Lung microvascular endothelial cell (primary cell): ENCODE measurements around the gene TATDN3. TPM values are rescaled to one million over a fixed set of nuclear protein-coding genes. Genes with fewer than 3 reads are reported as not detected.
"Not testable (repeated sequence)": the region's sequence is repeated elsewhere in the genome, so short reads cannot be mapped to it uniquely, and the experiment has no call there.

ENCODE experiments used
- DNase-seq, 2 donors: peaks; one replicate each; pipeline versions ENCODE4 v3.0.0 to v3.0.0-alpha.2; 2010; ENCODE audit warnings: low read depth in 2 of 2
- total RNA-seq: library from RNA; depleted of rRNA; stranded (reverse); fragments of >200 nt; gene quantifications from 2 replicates; pipeline ENCODE4 v1.2.1, GENCODE V29; 2014

TATDN3 gene
- total RNA-seq, 1 donor from 2014 or later, result 8.3 TPM

DNA sequence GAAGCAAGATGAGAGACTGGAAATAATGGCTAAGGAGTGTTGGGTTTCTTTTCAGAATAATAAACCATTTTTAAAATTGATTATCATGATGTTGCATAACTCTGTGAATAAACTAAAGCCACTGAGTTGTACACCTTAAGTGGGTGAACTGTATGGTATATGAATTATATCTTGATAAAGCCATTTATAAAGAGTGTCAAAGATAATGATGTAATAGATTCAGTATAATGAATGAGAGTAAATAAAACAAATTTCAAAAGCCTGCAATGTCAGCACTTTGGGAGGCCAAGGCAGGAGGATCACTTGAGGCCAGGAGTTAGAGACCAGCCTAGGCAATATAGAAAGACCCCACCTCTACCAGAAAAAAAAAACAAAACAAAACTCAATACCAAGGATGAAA is 16.5 kb upstream of the TATDN3 start:
- no peak for DNase-seq

DNA sequence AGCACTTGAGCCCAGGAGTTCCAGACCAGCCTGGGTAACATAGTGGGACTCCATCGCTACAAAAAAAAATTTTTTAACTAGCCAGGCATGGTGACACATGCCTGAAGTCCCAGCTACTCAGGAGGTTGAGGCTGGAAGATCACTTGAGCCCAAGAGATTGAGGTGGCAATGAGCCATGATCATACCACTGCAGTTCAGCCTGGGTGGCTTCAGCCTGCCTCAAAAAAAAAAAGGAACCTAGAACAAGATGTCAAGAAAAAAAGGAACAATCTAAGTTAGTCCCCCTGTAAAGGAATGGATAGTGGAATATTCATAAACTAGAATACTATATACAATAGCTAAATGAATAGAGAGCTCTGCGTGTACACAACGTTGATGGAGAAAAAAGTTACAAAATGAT is 14.5 kb upstream of the TATDN3 start:
- DNase-seq, result no peak

DNA sequence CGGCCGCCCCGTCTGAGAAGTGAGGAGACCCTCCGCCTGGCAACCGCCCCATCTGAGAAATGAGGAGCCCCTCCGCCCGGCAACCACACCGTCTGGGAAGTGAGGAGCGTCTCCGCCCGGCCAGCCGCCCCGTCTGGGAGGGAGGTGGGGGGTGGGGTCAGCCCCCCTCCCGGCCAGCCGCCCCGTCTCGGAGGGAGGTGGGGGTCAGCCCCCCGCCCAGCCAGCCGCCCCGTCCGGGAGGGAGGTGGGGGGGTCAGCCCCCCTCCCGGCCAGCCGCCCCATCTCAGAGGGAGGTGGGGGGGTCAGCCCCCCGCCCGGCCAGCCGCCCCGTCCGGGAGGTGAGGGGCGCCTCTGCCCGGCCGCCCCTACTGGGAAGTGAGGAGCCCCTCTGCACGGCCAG is 12.6 kb upstream of the TATDN3 start:
- not testable (repeated sequence) for DNase-seq

DNA sequence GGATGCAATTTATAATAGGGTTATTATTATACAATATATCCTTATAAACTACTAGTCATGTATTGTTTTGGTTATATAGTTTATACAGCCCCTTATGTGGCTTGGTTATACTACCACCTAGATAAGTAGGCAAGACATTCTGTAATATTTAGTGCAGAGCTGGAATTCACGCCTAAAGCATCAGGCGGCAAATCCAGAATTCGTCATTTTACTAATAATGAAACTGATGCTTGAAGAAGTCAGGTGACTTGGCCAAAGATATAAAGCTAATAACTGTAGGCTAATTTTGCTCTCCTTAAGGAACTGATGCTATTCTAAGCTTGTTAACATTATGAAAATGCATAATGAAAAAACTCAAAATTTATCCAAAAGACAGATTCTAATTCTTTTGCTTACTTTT is 10.9 kb upstream of the TATDN3 start:
- no peak for DNase-seq

DNA sequence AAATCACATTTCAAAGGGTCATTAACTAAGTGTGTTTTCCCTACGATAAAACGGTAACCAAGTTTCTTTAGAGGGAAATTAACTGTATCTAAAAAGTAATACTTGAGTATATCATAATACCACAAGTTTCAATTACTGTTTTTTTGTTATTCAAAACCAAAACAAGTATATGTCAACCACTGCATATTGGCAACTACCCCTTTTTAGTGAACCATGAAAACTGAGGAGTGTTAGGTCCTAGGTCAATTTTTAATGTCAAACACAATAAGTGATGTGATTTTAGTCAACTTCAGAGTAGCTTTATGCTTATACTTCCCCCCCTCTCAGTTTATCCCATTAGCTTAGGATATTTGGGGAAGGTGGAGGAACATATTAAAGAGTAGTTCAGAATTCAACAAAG is 10.5 kb upstream of the TATDN3 start:
- no peak for DNase-seq

DNA sequence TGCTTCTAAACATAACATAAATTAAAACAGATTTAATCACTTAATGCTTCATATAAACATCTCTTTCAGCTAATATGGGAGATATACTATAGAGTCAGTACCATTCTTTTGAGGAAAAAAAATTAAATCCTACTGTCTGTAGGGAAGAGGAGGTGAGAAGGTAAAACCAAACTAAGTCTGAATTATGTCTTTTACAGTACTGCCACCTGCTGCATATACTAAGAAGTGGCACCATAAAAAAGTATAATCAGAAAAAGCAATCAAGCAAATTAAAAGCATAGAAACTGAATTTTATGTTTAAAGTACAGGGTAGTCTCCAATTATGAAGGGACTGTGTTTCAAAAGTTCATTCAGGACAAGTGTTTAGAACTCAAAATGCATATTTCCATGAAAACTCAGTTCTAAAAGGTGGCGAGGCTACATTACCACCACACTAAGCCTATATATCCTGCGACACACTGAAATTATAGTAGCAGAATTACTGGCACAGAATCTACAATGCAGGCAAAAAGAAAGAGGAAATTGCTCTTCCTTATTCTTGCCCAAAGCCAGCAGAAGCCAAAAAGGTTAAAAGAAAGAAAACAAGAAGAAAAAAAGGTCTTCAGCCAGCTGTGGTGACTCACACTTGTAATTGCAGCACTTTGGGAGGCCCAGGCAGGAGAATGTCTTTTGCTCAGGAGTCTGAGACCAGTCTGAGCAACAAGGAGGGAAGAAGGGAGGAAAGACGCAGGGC is 9.1 kb upstream of the TATDN3 start:
- peak; percentile 54 to 73 for DNase-seq

DNA sequence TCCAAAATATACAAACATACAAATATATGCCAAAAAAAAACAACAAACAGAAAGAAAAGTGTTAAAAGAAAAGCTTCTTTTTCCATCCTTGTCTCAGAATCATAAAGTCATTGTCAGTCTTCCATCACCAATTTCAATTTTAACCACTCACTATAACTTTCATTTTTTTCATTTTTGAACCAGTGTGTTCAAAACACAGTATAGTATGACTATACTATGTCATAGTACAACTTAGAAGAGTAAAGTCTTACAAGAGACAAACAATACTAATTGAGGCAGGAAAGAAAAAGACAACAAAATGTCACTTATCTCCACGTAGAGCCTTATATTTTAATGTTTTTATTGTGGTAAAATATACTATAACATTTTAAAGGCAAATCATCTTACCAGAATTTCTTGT is 7.7 kb upstream of the TATDN3 start:
- DNase-seq, result no peak

DNA sequence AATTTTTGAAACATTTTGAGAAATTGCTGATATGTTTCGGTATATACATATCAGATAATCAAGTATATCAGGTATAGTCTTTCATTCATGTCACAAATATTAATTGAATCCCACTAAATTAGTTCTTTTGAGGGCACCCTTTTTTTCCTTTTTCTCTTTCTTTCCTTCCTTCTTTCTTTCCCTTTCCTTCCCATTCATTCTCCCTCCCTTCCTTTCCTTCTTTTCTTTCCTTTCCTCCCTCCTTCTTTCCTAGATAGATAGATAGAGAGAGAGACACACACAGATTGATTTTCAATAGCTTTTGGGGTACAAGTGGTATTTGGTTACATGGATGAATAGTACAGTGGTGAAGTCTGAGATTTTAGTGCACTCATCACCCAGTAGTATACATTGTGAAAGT is 5.8 kb upstream of the TATDN3 start:
- DNase-seq, result no peak

DNA sequence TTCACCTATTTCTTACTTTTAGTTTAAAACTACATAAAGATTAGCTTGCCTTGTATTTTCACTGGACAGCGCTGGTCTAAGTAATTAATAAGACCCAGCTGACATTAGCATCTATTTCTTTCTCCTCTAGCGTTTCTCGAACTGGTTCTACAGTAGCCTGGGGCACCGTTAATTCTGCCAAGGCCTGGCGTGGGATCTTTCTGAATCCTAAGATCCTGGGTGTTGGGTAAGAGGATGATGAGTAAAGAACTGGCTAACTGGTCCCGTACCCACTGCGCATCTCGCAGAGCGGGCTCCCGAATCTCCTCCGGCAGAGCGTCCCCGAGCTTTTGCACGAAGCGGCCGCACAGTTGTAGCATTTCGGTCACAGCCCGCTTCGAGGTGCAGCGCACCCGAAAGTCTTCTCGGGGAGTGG is 426 bp upstream of the TATDN3 start:
- DNase-seq, result no peak

DNA sequence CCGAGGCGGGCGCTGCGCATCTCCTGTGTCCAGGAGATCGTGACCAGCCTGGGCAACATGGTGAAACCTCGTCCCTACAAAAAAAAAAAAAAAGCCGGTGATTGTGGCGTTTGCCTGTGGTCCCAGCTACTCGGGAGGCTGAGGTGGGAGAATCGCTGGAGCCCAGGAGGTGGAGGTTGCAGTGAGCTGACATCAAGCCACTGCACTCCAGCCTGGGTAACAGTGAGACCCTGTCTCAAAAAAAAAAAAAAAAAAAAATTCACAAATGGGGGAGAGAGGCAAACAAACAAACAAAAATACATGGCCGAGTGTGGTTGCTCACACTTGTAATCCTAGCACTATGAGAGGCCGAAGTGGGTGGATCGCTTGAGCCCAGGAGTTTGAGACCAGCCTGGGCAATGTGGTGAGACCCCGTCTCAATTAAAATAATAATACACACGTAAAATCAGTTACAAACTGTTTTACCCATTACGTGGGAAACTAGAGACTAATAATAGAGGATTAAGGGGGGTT is 758 bp downstream of the TATDN3 start:
- DNase-seq, result no peak

DNA sequence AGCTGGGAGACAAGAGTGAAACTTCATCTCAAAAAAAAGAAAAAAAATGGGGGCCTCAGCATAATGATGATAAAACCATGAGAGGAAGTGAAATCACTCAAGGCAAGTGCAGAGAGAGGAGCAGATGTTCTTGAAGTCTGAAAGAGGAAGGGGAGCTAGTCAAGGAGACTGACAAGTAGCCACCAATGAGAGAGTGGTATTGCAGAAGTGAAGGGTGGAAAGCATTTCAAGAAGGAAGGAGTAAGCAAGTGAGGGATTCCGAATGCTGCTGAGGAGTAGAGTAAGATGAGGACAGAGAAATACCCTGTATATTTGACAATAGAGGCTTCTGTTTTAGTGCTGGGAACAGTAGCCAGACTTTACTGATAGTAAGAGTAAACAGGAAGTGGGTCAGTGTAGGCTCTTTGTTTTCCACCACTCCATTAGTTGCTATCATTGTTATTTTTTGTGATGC is 2.9 kb downstream of the TATDN3 start:
- DNase-seq, result peak; percentile 22 to 26

DNA sequence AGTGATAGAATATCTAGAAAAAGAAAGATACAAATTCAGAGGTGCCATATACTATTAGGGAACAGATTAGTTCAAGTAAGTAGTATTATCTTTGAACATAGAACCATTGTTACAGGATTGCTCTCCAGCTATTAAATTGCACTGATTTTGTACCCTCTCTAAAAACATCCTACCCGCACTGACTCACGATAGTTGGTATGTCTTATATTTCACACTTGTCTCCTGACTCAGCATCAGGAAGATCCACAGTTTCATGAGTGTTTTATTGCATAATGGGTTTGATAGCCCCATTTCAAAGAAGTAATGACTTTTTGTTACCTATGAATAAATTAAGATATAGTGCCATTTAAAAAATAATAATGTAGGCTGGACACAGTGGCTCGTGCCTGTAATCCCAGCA is 6.0 kb downstream of the TATDN3 start:
- no peak for DNase-seq

DNA sequence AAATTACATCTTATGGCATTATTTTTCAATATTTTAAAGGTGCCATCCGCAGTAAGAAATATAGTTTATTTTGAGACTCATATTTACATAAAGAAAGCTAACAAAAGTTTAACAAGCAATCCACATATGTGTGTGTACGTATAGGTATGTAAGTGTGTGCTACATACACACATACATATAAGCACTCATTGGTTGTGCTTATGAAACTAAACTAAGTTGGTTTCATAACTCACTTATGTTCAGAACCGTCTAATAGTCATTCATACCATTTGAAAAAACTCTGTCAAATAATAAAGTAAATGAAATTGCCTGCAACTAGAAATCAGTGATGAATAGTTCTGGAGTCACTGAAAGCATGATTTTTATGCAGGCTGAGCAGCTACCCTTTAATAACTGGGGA is 14.1 kb downstream of the TATDN3 start:
- no peak for DNase-seq

DNA sequence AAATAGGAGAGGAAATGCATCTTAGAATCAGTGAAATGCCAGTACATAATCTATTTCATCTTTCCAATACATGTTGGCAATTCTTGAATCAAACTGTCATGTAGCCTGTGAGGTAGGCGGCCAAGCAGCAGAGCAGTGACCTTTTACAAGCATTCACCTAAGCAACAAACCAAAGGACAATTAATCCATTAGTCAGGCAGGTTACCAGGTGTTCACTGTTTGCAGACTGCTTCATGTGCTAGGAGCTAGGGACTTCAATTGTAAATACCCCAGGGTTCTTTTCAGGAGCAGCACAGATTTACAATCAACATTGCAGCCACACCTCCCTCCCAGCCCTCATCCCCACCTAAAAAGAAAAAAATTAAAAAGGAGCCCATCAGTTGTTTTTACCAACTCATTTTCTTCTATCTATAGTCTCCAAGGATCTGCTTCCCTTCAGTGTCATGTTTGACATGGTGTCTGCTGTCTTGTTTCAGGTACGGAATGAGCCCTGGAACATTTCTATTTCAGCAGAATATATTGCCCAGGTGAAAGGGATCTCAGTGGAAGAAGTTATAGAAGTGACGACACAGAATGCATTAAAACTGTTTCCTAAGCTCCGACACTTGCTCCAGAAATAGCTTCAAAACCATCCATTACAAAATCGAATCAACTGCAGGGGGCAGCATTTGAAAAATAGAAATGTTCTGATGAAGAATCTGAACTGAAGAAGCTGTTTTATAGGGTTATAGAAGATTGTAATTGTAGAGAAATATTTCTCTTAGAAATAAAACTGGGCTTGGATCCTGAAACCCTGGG is 23.0 kb downstream of the TATDN3 start:
- peak; percentile 19 to 43 for DNase-seq

DNA sequence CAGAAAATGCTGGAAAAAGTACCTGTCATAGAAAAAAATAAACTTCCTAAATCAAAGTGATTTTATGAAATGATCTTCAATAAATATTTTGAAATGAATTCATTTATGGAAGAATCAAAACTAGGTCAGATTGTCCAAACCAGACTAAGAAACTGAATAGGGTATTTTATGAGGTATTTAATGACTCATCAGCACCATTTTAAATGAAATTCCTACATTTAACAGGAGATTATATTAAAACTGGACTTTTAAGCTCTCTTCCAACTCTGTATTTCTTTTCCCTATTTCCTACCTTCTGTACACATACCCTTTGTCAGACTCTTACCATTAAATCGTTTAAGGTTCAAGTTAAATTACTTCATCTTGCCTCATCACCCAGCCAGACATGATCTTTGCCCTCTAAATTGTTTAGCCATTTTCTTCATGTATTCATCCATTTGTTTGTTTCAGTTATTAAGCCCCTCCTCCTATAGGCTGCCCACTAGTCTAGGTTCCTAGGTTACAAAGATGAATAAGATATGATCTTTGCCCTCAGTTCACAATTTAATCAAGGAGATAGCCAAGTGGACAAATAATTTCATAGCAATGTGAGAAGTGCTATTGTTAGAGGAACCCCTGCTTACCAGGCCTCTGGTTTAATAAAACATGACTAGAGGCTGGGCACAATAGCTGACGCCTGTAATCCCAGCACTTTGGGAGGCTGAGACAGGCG is 25.0 kb downstream of the TATDN3 start:
- DNase-seq, result no peak

DNA sequence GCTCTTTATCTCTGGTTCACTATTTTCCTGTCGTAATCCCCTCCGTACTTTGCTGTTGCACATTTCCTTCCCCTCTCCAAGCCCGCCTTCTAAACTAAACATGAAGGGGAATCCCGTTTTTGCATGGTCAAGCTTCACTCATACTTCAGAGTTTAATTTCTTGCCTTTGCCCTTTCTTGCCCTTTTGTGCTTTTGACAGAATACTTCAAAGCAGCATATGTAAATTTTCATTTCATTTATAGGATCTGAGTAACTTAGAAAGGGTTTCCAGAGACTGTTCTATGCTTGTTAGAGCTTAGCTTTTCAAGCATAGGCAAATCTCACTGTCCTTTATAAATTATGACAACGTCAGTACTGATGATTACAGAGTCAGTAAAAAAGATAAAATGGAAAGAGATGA is 28.0 kb downstream of the TATDN3 start:
- peak; percentile 62 to 65 for DNase-seq

DNA sequence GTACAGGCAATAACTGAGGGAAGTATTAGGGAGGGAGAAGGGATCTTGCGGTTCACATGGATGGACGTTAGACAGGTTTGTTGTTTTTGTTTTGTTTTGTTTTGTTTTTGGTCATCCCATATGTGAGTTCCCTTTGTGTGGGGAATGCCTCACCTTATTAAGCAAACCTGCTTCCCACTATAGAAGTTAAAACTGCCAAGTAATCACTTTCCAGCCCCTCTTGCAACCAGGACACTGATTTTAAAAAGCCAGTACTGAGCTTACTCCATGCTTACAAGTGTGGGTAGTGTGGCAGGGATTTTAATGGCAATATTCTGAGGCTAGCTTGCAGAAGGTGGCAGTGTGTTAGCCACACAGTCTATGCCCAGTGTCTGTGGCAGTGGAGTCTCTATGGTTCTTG is 29.3 kb downstream of the TATDN3 start:
- DNase-seq, result no peak

DNA sequence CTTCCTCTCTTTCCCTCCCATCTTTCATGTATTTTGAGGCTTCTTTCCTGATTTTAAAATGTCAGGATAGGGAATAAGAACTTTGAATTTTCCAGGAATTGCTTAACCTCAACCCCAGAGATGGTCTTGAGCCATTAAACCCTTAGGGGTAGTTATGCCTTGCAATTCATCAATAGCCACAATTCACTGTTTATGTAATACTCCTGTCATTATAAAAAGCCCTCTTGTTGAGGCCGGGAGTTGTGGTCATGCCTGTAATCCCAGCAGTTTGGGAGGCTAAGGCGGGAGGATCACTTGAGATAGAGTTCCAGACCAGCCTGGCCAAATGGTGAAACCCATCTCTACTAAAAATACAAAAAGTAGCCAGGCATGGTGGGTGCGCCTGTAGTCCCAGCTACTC is 31.3 kb downstream of the TATDN3 start:
- DNase-seq, result no peak

DNA sequence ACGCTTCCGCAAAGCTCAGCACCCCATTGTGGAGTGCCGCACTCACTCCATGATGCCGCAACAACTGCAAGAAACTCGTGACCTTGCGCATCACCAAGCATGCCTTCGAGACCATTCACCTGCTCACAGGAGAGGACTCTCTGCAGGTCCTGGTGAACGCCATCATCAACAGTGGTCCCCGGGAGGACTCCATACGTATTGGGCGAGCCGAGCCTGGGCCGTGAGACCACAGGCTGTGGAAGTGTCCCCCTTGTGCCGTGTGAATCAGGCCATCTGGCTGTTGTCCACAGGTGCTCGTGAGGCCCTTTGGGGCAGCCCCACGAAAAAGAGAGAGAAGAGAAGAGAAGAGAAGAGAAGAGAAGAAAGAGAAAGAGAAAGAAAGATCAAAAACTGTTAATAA is 32.5 kb downstream of the TATDN3 start:
- no peak for DNase-seq

DNA sequence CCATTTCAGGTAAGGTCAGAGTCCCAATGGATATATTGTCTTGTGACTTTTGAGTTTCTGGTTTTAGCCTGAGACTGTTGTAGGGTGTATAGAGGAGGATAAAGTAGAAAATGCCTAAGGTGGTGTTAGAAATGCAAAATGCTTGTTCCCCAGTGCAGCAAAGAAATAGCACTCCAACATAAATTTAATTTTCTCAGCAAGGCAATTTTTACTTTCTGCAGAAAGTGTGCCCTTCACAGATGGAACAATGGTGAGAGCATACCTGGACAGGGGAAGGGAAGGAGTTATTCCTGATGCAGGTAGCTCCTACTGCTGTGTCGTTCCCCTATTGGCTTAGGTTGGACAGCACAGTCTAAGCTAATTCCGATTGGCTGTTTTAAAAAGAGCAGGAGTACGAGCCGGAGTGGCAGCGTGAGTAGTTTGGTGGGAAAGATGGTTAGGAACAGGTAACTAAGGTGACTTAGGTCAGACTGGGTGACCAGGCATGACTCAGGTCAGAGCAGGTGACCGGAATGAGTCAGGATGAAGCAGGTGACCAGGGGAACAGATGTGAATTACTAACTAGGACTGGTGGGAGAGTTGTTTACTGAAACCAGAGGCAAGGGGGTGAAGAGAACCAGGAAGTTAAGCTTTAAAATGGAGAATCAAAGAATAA is 34.2 kb downstream of the TATDN3 start:
- DNase-seq, result no peak

DNA sequence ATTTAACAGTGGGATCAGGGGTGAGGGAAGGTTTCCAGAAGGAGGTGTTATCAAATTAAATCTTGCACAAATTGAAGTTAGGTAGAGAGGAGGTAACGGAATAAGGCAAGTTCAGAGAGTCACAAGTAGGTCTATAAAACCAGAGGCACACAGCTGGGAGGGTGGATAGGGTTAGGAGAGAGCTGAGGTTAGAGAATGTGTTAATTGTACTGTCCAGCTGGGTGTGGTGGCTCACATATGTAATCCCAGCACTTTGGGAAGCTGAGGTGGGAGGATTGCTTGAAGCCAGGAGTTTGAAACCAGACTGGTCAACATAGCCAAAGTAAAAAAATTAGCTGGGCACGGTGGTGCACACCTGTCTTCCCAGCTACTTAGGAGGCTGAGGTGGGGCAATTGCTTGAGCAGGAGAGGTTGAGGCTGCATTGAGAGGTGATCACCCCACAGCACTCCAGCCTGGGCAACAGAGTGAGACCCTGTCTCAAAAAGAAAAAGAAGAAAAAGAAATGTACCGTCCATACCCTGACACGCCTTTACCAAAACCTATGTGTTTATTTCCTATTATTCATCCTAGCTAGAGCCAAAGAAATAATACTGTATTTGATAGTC is 35.6 kb downstream of the TATDN3 start:
- DNase-seq, result no peak
